ENCODE results near the gene GSG1L. TPM values are rescaled to one million over a fixed set of nuclear protein-coding genes. Genes with fewer than 3 reads are reported as not detected.

GSG1L gene
- total and polyA plus RNA-seq, 9 of the 15 experiments (the other 6 are each of a cell fraction or from before 2014, with no cell fraction given), result not detected

- H3K79me2 ChIP-seq (ENCODE audit: control insufficient read depth, insufficient read depth, low read length), result no peaks in the 10 kb centered on the region
- H3K4me1 ChIP-seq (replicated peaks in 1 of 2; ENCODE audit: control insufficient read depth in 2 of 2, insufficient read depth in 2 of 2, low read length in 2 of 2), result peaks cover 0 to 14% of the 10 kb centered on the region in 2 experiments; a peak in 2 of 5 replicates
- BruUV-seq (replicated peaks), result no TSS peak
- DNase-seq (ENCODE audit: extremely low read depth in 1 of 4, low spot score in 3 of 4), result no peak
- H3K9me3 ChIP-seq (replicated peaks; ENCODE audit: control insufficient read depth, insufficient read depth, low read depth, low read length), result no peaks in the 10 kb centered on the region
- ATAC-seq, result no peak
- peaks cover 17% of the 10 kb centered on the region; the same call in 2 of the 3 replicates for H3K36me3 ChIP-seq (ENCODE audit: control insufficient read depth, insufficient read depth, low read length)
- H3K9me1 ChIP-seq (ENCODE audit: control insufficient read depth, insufficient read depth, low read length), result no peaks in the 10 kb centered on the region
- H3K27me3 ChIP-seq (ENCODE audit: control insufficient read depth in 2 of 2, insufficient read depth in 2 of 2, low read length in 2 of 2), result no peaks in the 10 kb centered on the region
- FAIRE-seq, result no peak
- no peak overlapping the region for H3K4me2 ChIP-seq (ENCODE audit: insufficient read depth, low read length)
- intact Hi-C loops (cut with micrococcal nuclease), result no loop called here
- ChIA-PET POLR2A (interaction anchor here (1.4 kb wide), 1 partner anchor 9 kb away, joined by 5 read pairs; no protein-coding TSS in a partner anchor), CTCF (ENCODE audit: low intra/inter-chr PET ratio) (no interaction called here)
- H3K27ac ChIP-seq (ENCODE audit: extremely low read depth, low read depth, low read length), result no peak overlapping the region
- H3K9ac ChIP-seq (ENCODE audit: insufficient read depth in 1 of 2, low read depth in 2 of 2, low read length in 2 of 2), result no peak overlapping the region
- in situ Hi-C loops (cut with MboI), result no loop called here
- 0 out of 2 replicates have a peak, but pooled peaks cover 5% of the 10 kb centered on the region for H4K20me1 ChIP-seq (replicated peaks; ENCODE audit: control insufficient read depth, insufficient read depth, low read length)
- H2AFZ ChIP-seq (ENCODE audit: low read depth, low read length), result no peak overlapping the region
- H3K4me3 ChIP-seq, result no peak overlapping the region
- 96% methylated on average over 4 of the region's 5 CpGs for WGBS (ENCODE audit: insufficient coverage, low coverage, missing lambda C conversion rate)
- TF ChIP-seq CCNT2 (IDR thresholded peaks at IDR 0.05; ENCODE audit: borderline replicate concordance, extremely low read depth, insufficient read length, low read depth, low read length) (no peak), EGR1 (conservative IDR thresholded peaks at IDR 0.05) (no peak), ZNF445 (CRISPR knock-in tag; IDR thresholded peaks at IDR 0.05; ENCODE audit: low read depth) (no peak), CSDE1 (IDR thresholded peaks at IDR 0.05) (no peak), PRPF4 (IDR thresholded peaks at IDR 0.05; ENCODE audit: insufficient read depth, low read depth, low read length, poor library complexity, severe bottlenecking) (no peak), ZZZ3 (IDR thresholded peaks at IDR 0.05) (no peak), ARID1B (IDR thresholded peaks at IDR 0.05) (no peak), NR2F6 (CRISPR knock-in tag; IDR thresholded peaks at IDR 0.05) (no peak), MEIS2 (IDR thresholded peaks at IDR 0.05; ENCODE audit: partially characterized antibody) (no peak), TEAD4 (IDR thresholded peaks at IDR 0.05; ENCODE audit: low read length) (no peak), TEAD4 (CRISPR knock-in tag; IDR thresholded peaks at IDR 0.05; ENCODE audit: borderline replicate concordance) (no peak), REST (IDR thresholded peaks at IDR 0.05; ENCODE audit: borderline replicate concordance) (no peak), REST (CRISPR knock-in tag; IDR thresholded peaks at IDR 0.05; ENCODE audit: low read depth) (no peak), ATF3 (IDR thresholded peaks at IDR 0.05) (no peak), ATF3 (CRISPR knock-in tag; conservative IDR thresholded peaks at IDR 0.05) (no peak), NR2C1 (IDR thresholded peaks at IDR 0.05) (no peak), NR2C1 (tag; IDR thresholded peaks at IDR 0.05) (no peak)
These were observed 29.8 kb upstream of the GSG1L start for GRCh38 chr16:28093385-28093725.

Measured in K562 (cell line).